HG03039 (cell line): ENCODE measurements around the gene FCGR3A.
A peak's percentile ranks its signal among the peaks of the same experiment; 100 is the strongest.
"Not testable (repeated sequence)": the region's sequence is repeated elsewhere in the genome, so short reads cannot be mapped to it uniquely, and the experiment has no call there.

Source experiments
- ATAC-seq: cut with Tn5 transposase; IDR thresholded peaks from one replicate; pipeline ENCODE4 v1.9.1; 2021; ENCODE audit warnings: mild to moderate bottlenecking, moderate library complexity; ENCODE audit not compliant: unreplicated experiment

FCGR3A gene

DNA sequence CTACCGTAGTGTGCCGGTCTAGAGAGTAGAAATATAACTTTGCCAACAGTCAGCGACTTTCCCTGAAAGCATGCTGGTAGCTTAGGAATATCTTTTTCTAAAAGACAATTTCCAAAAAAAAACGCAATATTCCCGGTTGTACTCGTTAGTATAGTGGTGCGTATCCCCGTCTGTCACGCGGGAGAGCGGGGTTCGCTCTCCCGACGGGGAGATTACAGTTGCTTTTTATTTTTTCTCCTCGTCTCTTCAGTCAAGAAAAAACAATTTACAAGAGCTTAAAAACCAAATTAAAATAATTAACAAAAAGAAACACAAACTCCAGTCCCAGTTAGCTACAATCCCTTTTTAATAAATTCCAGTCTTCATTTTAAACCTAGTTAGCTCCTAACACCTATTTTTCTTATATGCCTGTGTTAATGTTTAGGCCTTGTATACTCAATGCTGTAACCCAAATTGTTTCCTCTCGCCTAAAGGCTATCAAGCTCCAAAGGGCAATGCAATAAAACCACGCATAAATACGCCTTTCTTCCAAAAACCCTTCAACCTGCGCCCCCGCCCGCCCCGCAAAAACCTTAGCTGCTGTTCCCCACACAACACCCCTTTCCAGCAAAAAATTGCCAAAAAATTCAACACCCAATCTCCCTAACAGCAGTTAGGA lies 17.5 kb downstream of the FCGR3A start:
- no peak for ATAC-seq

DNA sequence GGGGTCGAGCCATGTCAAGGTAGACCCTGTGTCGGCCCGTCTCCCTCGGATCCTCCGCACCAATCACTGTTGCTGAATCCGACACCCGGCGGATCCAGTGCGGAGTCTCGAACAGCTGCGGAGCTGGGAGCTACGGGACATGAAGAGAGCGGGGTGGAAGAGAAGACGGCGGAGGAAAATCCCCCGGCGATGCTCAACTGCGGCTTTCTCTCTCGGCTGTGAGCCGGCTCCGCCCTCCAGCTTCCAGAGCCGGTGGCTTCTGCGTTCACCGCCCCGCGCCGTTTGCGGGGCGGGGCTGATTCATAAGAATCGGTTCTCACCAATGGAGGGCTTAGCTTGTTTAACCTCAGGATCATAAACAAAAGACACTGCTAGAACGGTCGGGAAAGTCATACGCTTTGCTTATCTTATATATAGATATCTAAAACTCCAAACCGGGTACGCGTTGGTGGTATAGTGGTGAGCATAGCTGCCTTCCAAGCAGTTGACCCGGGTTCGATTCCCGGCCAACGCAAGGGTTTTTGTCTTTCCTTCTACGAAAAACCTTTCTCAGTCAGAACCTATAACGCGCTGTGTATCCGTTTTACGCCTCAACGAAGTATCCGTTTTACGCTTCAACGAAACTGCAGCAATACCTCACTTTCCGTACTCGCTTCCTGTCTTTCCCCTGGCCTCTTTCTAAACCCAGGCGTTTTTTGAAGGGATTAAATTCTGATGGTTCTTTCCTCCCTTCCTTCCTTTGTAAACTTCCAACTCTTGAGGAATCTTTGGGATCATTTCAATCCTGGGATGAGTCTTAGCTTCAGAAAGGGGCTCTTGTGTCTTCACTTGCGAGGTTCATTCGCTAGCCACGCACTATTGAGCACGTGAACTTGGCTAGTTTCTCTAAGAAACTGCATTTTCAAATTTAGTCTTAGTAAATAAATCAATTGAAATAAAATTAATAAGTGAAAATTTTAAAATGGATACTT lies 18.7 kb downstream of the FCGR3A start:
- ATAC-seq = peak; percentile 57

DNA sequence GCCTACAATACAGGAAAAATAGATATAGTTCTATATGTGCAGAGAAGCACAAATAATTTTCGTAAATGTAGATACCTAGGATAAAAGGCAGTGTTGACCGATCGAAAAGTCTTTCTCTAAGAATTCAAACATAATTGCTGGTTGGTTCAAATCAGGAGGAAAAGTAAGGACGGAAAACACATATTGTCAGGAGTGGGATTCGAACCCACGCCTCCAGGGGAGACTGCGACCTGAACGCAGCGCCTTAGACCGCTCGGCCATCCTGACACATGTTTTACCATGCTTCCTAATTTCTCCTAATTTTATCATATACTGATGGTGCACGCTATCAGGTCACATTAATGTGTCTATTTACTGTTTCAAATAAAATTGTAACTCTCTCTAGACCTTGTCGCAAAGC lies 19.5 kb downstream of the FCGR3A start:
- ATAC-seq = peak; percentile 31

DNA sequence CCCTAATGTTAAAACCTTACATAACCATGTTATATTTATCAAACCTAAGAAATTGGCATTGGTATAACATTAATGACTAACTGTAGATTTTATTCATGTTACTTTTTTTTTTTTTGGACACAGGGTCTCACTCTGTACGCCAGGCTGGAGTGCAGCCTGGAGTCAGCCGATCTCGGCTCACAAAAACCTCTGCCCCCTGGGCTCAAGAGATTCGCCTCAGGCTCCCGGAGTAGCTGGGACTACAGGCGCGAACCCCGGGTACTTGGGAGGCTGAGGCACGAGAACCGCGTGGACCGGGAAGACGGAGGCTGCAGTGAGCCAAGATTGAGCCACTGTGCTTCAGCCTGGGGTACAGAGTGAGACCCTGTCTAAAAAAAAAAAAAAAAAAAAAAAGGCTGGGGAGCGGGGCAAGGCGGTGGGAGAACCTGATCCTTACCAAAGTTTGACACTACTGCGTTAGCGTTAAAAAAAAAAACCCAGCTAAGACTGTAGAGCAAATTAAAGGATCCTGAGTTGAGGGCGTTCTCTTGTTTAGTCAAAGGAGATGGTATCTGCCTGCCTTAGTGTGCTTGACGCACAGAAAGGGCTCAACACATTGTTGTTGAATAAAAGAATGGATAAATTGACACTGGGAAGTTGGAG lies 20.0 kb downstream of the FCGR3A start:
- ATAC-seq = not testable (repeated sequence)

DNA sequence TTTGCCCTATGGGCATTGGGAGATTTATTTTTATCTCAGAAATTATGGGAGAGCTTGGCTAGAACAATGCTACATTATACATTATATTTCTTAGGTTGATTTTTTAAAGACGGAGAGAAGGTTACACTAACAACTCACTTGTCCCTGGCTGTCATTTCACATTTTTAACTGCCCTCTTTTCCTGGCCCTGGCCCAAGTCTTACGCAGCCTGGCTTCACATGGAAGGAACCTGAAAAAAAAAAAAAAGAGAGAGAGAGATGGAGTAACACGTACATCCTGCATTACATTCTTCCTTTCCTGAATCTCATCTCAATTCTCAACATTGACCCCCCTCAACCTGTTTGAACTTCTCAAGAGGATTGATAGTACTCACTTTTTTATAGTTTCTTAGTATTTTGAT lies 21.1 kb downstream of the FCGR3A start:
- ATAC-seq = not testable (repeated sequence)

DNA sequence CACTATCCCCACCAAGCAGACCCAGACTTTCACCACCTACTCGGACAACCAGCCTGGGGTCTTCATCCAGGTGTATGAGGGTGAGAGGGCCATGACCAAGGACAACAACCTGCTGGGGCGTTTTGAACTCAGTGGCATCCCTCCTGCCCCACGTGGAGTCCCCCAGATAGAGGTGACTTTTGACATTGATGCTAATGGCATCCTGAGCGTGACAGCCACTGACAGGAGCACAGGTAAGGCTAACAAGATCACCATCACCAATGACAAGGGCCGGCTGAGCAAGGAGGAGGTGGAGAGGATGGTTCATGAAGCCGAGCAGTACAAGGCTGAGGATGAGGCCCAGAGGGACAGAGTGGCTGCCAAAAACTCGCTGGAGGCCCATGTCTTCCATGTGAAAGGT lies 23.7 kb downstream of the FCGR3A start:
- not testable (repeated sequence) for ATAC-seq

DNA sequence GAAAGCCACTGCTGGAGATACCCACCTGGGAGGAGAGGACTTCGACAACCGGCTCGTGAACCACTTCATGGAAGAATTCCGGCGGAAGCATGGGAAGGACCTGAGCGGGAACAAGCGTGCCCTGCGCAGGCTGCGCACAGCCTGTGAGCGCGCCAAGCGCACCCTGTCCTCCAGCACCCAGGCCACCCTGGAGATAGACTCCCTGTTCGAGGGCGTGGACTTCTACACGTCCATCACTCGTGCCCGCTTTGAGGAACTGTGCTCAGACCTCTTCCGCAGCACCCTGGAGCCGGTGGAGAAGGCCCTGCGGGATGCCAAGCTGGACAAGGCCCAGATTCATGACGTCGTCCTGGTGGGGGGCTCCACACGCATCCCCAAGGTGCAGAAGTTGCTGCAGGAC lies 24.3 kb downstream of the FCGR3A start:
- ATAC-seq = not testable (repeated sequence)

DNA sequence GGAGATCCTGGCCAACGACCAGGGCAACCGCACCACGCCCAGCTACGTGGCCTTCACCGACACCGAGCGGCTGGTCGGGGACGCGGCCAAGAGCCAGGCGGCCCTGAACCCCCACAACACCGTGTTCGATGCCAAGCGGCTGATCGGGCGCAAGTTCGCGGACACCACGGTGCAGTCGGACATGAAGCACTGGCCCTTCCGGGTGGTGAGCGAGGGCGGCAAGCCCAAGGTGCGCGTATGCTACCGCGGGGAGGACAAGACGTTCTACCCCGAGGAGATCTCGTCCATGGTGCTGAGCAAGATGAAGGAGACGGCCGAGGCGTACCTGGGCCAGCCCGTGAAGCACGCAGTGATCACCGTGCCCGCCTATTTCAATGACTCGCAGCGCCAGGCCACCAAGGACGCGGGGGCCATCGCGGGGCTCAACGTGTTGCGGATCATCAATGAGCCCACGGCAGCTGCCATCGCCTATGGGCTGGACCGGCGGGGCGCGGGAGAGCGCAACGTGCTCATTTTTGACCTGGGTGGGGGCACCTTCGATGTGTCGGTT lies 24.8 kb downstream of the FCGR3A start:
- peak; percentile 9 for ATAC-seq

DNA sequence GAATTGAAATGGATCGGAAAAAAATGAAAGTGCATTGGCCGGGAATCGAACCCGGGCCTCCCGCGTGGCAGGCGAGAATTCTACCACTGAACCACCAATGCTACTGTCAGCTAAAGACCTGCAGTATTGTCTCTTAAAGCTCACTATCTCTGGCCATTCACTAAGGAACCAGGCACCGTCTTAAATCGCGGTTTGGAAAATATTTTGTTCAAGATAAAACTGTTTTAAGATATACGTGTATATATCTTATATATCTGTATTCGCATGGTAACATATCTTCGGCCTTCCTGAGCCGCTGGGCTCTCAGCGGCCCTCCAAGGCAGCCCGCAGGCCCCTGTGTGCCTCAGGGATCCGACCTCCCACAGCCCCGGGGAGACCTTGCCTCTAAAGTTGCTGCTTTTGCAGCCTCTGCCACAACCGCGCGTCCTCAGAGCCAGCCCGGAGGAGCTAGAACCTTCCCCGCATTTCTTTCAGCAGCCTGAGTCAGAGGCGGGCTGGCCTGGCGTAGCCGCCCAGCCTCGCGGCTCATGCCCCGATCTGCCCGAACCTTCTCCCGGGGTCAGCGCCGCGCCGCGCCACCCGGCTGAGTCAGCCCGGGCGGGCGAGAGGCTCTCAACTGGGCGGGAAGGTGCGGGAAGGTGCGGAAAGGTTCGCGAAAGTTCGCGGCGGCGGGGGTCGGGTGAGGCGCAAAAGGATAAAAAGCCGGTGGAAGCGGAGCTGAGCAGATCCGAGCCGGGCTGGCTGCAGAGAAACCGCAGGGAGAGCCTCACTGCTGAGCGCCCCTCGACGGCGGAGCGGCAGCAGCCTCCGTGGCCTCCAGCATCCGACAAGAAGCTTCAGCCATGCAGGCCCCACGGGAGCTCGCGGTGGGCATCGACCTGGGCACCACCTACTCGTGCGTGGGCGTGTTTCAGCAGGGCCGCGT lies 25.5 kb downstream of the FCGR3A start, which contains the start of gene HSPA6:
Gene HSPA6 (plus strand): TSS at position 724 of the 925 bp plus-strand sequence. CDS start 119 bp downstream, at position 843.
- peak; percentile 53 for ATAC-seq

DNA sequence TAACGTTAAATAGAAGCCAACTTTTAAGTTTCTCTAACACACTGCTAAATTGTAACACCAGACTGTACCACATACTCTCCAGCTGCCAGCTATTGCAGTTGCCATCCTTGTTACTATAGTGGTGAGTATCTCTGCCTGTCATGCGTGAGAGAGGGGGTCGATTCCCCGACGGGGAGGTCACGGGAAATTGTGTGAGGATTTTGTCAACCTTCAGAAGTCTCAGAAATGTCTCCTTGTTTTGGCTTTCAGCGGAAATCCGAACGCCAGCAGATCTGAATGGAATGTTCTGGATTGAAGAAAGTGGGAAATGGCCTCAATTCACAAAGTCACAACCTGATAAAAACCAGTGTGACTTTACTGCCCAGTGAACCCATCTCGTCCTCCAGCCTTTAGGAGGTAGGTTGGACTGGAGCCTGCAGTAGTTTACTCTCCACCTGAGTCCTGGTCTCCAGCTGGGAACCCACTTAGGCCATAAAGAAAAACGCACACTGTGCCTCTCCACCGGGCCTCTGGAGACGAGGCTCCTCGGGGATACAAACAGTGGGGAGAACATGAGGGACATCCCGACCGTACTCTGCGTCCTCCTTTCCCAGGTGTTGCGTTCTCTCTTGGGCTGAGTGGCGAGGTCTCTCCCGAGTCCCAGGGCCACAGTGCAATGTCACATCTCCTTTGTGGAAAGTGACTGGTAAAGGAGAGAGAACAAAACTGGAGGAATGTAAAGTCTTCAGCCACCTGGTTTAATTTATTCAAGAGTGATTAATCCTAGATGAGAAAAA lies 26.4 kb downstream of the FCGR3A start:
- peak; percentile 7 for ATAC-seq

DNA sequence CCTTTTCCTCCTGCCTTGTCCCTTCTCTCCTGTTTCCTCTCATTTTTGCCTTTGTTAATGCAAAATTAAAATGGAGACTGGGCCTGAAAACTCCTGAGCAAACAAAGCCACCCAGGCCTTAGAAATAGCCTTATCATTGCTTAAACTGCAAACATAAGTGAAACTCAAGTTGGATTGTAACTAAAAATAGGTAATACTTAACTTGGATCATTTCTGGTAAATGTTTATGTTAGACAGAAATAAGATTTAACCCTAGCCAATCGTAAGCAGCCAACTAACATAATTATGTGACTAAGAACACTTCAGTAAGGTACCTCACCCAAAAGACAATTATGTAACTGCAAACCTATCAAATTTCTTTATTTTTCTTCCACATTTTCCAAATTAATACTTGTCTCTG lies 35.7 kb downstream of the FCGR3A start:
- ATAC-seq = not testable (repeated sequence)

DNA sequence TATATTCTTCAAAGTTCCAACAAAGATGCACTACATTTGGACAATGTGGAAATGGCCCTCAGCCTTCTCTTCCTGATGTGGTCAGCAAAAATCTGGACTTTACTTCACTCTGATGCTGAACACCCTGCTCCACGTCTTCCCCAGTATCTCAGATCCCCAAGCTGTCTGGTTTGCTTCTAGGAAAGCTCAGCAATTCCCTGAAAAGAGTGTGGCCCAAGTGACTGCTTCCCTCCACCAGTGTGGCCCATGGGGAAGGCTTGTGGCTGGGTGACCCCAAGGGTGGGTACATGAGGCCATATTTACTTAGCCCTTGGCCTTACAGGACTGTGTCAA lies 36.2 kb downstream of the FCGR3A start:
- not testable (repeated sequence) for ATAC-seq

DNA sequence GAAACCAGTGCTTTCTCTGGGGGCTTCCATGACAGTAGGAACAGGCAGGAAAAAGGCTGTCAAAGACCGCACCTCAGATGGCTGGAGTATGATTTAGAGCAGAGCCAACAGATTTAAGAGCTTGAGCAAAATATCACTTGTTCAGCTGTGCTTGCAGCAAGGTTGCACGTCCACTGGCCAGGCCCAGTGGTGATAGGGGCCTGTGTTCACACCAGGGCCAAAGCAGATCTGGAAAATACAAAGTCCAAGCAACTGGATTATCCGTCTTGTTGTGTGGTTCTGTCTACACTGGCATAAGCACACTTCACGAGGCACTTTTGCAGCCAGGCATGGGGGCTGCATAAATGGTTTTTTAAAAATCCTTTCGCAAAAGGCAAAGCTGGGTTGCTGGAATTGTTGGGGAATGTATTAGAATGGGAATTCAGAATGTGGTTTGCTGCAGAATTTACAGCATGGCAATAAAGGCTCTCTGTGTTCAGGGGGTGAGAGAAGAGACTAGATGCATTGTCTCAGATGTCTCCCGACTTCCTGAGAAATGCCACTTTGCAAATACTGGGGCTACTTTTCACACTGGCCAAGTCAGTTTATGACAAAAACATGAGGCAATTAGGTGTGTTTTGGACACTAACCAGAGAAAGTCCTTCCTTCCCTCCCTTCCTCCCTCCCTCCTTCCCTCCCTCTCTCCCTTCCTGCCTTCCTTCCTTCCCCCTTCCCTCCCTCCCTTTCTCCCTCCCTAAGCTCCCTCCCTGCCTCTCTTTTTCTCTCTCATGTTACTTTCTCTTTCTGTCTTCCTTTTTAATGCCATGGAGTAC lies 36.8 kb downstream of the FCGR3A start:
- ATAC-seq = not testable (repeated sequence)

DNA sequence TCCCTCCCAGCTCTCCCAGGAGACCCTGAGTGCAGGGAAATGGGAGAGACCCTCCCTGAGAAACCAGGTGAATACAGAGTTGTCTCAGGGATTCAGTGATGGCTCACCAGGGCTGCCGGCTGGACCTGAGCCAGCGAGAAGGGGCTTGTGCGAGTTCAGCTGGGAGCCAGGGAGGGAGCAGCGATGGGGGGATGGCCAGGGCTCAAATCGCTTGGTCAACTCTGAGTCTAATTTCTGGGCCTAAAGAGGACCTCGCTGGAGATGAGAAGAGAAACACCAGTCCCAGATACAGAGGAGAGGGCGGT lies 37.9 kb downstream of the FCGR3A start:
- ATAC-seq = no peak

DNA sequence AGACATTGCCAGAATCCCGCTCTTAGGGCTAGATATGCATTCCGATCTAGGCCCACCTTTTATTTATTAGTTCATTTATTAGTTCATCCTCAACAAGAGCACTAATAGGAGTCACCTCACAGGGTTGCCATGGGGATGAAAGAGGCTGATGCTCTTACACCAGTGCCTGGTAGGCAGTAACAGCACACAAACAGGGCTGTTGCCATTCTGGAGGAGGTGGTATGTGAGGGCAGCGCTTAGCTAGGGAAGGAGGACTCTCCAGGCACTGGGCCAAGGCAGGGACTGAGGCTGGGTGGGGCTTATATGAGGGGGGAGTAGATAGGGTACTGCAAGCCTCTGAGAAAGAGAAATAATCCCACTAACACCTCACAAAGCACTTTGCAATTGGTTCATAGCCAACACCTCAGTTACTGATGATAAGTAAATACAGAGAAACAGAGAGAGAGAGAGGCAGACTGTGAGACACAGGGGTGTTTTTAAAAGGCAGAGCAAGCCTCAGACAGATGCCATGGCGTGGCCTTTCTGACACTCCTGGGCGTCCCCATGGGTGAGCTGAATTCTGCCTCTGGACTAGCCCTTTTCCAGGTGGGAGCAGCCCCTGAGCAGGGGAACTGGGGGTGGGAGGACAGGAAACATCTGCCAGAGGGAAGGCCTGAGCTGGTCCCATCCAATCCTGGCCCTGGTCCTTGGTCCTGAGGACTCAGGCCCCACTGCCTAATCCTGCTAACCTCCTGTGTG lies 38.4 kb downstream of the FCGR3A start:
- no peak for ATAC-seq

DNA sequence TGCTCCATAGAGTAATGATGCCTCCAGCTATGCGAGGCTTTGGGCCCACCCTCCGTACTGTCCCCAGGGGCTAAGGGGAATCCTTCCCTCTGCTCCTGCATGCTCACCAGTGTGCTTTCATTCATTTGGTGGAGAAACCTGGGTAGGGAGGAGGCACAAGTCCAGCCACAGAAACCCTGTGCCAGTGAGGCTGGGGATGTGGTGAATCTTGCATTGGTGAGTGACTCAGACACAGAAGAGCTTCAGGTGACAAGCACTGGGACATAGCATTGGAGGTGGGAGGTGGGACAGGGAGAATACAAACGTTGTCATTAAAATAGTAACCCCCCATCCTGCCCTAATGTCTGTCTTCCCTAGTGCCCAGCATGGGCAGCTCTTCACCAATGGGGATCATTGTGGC lies 39.1 kb downstream of the FCGR3A start:
- ATAC-seq = no peak

DNA sequence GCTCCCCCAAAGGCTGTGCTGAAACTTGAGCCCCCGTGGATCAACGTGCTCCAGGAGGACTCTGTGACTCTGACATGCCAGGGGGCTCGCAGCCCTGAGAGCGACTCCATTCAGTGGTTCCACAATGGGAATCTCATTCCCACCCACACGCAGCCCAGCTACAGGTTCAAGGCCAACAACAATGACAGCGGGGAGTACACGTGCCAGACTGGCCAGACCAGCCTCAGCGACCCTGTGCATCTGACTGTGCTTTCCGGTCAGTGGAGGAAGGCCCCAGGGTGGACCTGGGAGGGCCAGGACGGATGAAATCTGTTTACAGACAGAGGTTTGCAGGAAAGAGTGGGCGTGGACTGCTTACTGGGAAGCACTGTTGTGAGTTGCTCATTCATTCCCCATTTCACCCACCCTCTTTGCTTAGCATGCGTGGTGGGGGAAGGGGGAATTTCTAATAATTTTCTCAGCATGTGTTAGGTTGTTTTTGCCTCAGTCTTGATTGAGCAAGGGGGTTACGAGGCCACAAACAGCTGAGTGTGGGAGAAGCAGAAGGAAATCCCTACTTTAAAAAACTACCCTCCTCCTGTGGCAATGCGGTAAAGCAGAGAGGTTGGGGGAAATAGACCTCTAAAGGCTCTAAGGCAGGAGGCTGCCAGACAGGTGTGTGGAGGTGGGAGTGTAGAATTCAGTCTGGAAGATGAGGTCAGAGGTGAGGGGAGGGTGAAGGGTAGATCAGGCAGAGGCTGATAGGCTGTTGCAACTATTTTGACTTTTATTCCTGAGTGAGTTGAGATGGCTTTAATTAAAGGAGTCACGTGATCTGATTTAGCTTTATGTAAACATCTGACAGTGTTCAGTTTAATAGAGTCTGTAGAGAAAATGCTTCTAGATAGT lies 43.0 kb downstream of the FCGR3A start:
- no peak for ATAC-seq
